Sciatic nerve (tissue), 2 donors: ENCODE measurements around the gene ADIPOQ. TPM values are rescaled to one million over a fixed set of nuclear protein-coding genes. Genes with fewer than 3 reads are reported as not detected.
"Not testable (repeated sequence)": the region's sequence is repeated elsewhere in the genome, so short reads cannot be mapped to it uniquely, and the experiment has no call there.

Experiments used
- ATAC-seq: fragments of 200-7000 bp; cut with Tn5 transposase; one replicate; pipeline ENCODE4 v1.9.1; 2020; ENCODE audit warnings: mild to moderate bottlenecking, moderate library complexity
- DNase-seq: peaks from one replicate; pipeline ENCODE4 v3.0.0-alpha.2; 2020; ENCODE audit warnings: low spot score
- intact Hi-C: fragments of 100-400 bp; cut with DNase I; formaldehyde crosslinking; loops from one replicate; pipeline ENCODE4 v1.14.2; 2022
- total RNA-seq: library from RNA; stranded (reverse); fragmentation: NEBNext Ultra II Directional; extraction: Animal tissue kit (Norgen Biotek cat#: 25700); gene quantifications from one replicate; pipeline ENCODE4 v1.2.1, GENCODE V29; 2021
- donor health status: DM: no; HTN: no; CAD: no.
- donor health status: DM: no; HTN: no; CAD: no.

The ADIPOQ gene
- total RNA-seq, 1 donor from 2014 or later = 21.0 TPM

DNA sequence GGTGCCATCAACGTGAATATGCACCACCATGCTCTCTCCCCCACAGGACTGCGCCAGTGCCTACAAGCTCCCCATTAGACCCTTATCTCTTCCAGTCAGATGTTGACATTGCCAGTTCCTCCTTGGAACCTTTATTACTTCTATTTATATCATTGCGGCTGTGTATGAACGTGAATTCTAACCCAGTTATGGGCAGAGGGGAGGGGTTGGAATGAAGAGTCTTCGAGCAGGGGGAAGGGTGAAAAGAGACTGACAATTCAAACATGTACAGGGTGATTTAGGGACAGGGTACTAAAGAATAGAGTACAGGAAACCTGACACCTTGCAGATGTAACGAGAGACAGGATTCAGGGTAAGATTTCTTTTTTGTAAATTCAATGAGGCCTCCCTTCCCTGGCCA is 46.1 kb downstream of the ADIPOQ start:
- no peak for DNase-seq
- ATAC-seq = no peak
- intact Hi-C loops = no loop called here

DNA sequence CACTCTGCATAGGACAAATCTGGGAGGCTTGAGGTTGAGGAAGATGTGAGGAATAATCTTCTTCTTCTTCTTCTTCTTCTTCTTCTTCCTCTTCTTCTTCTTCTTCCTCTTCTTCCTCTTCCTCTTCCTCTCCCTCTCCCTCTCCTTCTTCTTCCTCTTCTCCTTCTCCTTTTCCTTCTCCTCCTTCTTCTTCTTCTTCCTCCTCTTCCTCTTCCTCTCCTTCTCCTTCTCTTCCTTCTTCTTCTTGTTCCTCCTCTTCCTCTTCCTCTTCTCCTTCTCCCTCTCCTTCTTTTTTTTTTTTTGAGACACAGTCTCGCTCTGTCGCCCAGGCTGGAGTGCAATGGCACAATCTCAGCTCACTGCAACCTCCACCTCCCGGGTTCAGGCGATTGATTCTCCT is 47.2 kb downstream of the ADIPOQ start:
- intact Hi-C loops, ATAC-seq, DNase-seq: not testable (repeated sequence)

DNA sequence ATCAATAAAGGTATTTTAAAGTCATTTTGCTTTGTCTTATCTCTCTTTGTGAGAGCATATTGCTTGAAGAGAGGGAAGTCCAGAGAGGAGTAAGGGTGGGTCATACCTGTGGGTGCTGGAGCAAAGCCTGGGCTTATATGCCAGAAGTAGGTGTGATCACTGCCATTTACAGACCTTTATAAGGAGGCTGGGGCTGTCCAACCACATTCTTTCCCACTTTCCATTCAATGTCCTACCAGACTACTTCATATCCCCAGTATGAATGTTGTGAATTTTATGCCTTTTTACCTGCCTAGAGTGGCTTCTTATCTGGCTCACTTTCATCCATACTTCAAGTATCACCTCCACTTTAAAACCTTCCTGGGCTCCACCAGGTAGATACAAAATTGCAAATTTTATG is 48.4 kb downstream of the ADIPOQ start:
- intact Hi-C loops = no loop called here

DNA sequence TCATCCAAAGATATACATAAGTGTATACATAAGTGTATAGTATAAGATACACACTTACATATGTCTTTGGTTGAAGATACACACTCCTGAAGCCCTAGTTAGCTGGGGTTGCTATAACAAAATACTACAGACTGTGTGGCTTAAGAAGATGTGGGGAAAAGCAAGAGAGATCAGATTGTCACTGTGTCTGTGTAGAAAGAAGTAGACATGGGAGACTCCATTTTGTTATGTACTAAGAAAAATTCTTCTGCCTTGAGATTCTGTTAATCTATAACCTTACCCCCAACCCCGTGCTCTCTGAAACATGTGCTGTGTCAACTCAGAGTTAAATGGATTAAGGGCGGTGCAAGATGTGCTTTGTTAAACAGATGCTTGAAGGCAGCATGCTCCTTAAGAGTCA is 50.6 kb downstream of the ADIPOQ start:
- ATAC-seq, DNase-seq, intact Hi-C loops: not testable (repeated sequence)

More for the DNA sequence above, 48.4 kb downstream of the ADIPOQ start:
- ATAC-seq = no peak
- no peak for DNase-seq

DNA sequence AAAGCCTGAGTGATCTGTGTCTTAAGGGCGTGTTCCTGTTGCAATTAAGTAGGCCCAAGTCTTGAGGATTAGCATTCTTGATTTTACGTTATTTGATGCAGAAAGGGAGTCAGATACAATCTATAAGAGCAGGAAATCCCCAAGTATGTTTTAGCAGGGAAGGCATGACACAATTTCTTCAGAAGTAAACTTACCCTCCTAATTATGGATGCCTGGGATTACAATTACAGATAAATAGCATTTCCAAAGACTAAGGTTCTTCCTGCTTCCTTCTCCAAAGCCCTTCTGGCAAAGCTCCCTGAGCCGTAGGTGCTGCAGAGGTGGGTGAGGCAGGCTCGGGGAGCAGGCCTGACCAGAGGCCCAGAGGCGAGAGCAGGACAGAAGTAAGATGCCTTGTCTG is 52.9 kb downstream of the ADIPOQ start:
- intact Hi-C loops = no loop called here
- DNase-seq = no peak
- no peak for ATAC-seq

DNA sequence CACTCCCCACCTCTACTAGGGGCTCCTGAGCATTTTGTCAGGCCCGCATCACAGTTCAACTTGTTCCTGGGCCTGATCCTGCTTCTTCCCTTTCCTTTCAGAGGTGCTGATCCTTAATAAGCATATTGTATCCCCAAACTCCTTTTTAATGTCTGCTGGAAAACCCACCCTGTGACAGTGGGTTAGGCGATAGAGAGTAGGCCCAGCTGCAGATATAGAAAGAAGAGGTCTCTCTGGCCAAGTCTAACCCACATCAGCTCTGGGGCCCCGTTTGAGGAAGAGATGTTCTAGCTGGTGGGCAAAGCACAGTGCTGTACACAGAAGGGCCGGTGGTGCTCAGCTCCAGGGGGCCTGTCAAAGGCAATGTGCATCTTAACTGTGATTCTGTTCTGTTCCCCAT is 53.5 kb downstream of the ADIPOQ start:
- DNase-seq = no peak
- intact Hi-C loops = no loop called here
- no peak for ATAC-seq

DNA sequence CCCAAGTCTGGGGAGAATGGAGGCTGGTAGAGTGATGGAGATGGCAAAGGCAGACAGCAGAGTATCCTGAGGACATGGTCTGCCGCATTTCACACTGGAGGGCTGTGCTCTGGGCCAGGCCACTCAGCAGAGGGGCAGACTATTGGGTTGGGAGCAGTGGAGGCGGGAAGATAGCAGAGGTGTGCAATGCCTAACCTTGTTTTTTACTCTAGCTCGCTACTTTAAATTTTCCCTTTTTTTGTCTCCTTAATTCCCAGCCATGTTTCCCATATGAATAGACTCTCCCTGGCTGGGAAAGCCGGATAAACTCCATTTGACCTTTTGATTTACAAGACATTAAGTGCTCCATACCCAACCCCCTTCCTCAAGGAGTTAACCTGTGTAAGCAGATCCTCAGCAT is 54.4 kb downstream of the ADIPOQ start:
- intact Hi-C loops = no loop called here
- DNase-seq (no peak), ATAC-seq (no peak)

DNA sequence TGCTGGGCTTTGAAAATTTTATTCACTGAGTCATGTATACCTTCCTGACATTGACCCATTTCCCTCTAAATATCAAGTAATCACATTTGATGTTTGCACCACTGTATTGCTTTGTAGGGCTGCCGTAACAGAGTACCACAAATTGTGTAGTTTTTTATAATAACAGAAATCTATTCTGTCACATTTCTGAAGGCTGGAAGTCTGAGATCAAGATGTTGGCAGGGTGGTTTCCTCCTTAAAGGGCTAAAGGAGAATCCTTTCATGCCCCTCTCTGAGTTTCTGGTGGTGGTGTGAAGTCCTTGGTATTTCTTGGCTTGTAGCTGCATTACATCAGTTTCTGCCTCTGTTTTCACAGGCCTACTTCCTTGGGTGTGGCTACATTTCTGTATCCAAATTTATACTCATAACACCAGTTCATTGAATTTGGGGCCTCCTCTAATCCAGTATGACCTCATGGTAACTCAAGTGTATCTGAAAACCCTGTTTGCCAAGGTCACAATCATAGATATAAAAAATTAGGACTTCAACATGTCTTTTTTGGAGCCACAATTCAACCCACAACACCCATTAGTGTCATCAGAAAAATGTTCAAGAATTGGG is 58.7 kb downstream of the ADIPOQ start:
- DNase-seq (no peak), ATAC-seq (no peak)
- intact Hi-C loops = no loop called here

DNA sequence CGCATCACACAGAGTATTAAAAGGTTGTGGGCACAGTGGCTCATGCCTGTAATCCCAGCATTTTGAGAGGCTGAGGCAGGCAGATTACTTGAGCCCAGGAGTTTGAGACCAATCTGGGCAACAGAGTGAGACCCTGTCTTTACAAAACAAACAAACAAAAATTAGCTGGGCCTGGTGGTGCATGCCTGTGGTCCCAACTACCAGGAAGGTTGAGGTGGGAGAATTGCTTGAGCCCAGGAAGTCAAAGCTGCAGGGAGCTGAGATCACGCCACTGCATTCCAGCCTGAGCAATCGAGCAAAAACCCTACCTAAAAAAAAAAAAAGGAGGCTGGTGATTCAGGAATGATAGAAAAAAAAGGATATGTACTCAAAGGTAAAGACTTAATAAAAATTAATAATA is 59.6 kb downstream of the ADIPOQ start:
- DNase-seq (no peak), ATAC-seq (no peak)
- intact Hi-C loops = no loop called here

DNA sequence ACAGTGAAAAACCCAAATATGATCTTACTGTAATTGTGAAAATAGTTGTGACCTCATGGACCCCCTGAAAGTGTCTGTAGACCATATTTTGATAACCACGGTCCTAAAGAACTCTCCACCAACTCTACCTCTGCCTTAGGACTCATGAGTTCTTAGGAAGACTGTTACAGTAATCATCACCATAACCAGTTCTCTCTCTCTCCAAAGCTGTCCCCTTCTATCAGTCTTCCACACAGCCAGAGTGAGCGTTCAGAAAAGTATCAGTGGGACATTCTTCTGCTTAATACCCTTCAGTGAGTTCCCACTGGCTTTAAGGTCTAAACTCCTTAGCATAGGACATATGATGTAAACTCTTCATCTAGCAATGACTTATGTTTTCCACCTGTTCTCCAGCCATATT is 60.2 kb downstream of the ADIPOQ start:
- ATAC-seq = no peak
- intact Hi-C loops = no loop called here

DNA sequence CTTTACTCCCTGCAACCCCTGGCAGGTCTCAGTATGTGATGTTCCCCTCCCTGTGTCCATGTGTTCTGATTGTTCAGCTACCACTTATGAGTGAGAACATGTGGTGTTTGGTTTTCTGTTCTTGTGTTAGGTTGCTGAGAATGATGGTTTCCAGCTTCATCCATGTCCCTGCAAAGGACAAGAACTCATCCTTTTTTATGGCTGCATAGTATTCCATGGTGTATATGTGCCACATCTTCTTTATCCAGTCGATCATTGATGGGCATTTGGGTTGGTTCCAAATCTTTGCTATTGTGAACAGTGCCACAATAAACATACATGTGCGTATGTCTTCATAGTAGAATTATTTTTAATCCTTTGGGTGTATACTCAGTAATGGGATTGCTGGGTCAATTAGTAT is 61.2 kb downstream of the ADIPOQ start:
- ATAC-seq, intact Hi-C loops, DNase-seq: not testable (repeated sequence)

More for the DNA sequence above, 60.2 kb downstream of the ADIPOQ start:
- no peak for DNase-seq

DNA sequence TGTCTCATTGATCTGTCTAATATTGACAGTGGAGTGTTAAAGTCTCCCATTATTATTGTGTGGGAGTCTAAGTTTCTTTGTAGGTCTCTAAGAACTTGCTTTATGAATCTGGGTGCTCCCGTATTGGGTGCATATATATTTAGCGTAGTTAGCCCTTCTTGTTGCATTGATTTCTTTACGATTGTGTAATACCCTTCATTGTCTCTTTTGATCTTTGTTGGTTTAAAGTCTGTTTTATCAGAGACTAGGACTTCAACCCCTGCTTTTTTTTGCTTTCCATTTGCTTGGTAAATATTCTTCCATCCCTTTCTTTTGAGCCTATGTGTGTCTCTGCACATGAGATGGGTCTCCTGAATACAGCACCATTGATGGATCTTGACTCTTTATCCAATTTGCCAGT is 64.6 kb downstream of the ADIPOQ start:
- DNase-seq, intact Hi-C loops, ATAC-seq: not testable (repeated sequence)

Other genes starting within 250 kb of the ADIPOQ start
- gene AHSG, start 229.7 kb upstream of the ADIPOQ start, total RNA-seq = not detected
- not detected for gene FETUB, start 202.3 kb upstream of the ADIPOQ start, total RNA-seq
- not detected for gene HRG, start 176.7 kb upstream of the ADIPOQ start, total RNA-seq
- gene KNG1, start 125.4 kb upstream of the ADIPOQ start, total RNA-seq = not detected
- gene EIF4A2, start 59.1 kb upstream of the ADIPOQ start, total RNA-seq = 359 TPM
- gene RFC4, start 36.2 kb upstream of the ADIPOQ start, total RNA-seq = 11.5 TPM
- 62.6 TPM for gene ST6GAL1, start 87.8 kb downstream of the ADIPOQ start, total RNA-seq